Tongue (tissue), 2 donors: ENCODE measurements around the gene B4GALT6. TPM values are rescaled to one million over a fixed set of nuclear protein-coding genes. Genes with fewer than 3 reads are reported as not detected.
A peak's percentile ranks its signal among the peaks of the same experiment; 100 is the strongest.

ENCODE experiments used
- DNase-seq: peaks from one replicate; pipeline ENCODE4 v3.0.0-alpha.2; 2015
- total RNA-seq: library from RNA; depleted of rRNA; stranded (reverse); fragments of >200 nt; gene quantifications from one replicate; pipeline ENCODE4 v1.2.3, GENCODE V29; 2014

B4GALT6 gene
- total RNA-seq, 1 donor from 2014 or later, result 7.2 TPM

DNA sequence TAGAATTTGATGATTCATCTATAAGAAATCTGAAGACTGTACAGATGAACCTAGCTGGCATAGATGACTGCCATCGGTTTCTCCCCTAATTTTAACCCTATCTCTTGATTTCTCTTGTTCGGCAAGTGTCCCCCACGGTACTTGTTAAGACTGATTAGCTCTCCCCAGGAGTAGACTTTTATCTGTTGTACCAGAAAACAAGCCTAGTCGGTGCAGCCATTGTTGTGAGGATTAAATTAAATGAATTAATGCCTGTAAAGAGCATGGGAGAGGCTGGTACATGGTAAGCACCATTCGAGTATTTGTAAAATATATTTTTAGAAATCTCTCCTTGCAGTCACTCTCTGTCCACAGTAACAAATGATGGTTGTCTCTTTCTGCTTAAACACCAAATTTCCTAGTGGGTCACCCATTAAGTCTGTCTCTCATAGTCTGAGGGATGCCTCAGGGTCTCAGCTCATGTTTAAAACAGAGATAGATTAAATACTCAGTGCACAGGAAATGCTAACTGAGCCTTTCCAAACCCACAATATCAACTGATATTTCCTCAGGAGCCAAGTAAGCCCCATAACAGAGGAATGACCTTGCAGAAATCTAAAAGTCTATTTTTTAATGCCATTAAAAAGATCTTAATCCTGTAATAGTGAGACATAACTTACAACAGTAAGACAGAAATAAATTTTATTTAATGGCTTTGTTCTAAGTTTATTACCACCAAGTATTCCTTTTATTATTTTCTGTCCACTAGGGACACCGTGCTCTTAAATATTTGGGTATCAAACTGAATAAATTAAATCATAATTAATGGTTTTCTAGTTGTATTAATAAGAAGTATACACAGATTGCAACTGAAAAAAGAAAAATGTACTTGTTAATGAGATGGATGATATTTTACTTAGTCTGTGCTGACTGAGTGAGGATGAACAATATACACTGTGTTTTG lies 2.9 kb upstream of the B4GALT6 start:
- no peak for DNase-seq

DNA sequence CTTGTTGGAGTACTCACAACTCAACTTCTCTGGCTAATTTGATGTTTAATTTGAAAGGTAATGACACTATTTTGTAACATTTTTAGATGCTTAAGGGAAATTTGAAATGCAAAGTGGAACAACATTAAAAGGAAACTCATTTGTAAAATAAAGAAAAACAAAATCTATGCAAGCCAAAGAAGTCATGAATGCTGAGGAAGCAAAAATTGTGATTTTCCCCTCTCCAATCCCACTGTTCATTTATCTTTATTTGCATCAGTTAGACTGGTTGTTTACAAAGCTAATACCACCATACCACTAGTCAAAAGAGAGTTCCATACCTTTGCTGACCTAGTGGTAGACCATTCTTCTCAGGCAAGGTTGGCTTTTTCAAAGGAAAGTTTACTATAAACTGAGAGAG lies 2.2 kb upstream of the B4GALT6 start:
- no peak for DNase-seq

DNA sequence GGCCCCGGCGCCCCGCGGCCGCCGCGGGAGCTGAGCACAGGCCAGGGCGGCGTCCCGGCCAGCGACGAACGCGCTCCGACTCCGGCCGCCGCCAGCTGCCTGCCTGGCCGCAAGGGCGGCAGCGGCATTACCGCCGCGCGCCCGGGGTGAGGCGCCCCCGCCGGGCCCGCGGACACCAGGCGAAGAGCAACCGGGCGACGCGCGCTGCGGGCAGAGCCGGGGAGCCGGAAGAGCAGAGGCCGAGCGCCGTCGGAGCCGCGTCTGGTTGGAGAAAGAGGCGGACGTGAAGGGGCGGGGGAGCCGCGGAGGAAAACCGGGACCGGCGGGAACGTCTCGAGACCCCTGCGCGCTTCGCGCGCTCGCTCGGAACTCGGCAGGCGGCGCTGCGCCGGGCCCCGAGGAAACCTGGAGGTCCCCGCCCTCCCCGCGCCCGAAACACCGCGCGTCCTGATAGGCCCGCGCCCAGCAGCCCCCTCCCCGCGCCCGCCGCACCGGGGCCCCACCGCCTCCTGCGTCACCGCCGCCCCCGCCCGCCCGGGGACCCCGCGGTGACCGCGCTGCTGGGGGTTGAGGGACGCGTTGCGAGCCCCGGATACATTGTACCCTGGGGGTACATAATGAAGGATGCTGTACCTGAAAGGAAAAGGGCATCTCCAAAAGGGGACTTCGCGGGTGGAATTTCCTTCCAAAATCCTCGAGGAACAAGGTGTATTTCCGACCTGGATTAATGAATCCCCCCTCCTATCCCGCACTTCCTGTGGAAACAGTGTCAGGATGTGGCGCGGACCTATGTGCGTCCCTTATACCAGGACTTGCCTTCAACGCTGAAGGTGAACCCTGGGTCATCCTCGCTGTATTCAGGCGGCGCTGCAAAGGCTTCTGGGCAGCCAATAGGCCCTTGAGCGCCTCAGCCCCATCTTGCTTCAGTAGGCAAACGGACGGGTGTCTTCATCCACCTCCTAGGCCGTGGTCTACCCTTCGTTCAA lies 1.0 kb upstream of the B4GALT6 start:
- DNase-seq, result peak; percentile 89

DNA sequence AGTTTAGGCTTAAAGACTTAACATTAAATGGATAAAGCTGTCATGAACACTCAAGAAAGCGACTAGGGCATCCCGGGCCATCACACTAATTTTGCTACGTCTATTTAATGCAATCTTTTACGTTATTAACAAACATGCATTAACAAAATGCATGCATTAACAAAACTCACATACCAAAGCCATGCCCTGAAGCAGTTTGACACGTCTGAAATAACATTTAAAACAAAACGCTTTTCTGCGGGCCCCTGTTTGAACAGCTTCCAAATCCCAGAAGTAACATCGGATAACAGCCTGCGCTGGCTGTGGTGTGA lies 458 bp downstream of the B4GALT6 start:
- DNase-seq, result peak; percentile 48

DNA sequence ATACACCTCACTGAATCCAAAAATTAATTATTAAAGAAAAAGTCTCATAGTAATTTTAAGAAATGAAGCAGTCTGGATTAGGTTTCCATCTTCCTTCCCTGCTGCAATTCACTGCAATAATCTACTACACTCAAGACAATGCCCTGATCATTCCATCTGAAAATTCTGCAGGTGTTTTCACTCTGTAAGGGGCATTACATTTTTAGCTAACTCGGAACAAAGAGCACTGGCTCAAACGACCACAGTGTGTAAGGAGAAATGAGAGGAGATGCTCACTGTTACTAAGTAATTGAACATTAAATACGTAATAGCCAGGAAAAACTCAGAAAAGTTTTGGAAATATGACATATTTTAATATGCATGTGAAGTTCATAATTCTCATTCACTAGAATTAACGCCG lies 1.3 kb downstream of the B4GALT6 start:
- no peak for DNase-seq

DNA sequence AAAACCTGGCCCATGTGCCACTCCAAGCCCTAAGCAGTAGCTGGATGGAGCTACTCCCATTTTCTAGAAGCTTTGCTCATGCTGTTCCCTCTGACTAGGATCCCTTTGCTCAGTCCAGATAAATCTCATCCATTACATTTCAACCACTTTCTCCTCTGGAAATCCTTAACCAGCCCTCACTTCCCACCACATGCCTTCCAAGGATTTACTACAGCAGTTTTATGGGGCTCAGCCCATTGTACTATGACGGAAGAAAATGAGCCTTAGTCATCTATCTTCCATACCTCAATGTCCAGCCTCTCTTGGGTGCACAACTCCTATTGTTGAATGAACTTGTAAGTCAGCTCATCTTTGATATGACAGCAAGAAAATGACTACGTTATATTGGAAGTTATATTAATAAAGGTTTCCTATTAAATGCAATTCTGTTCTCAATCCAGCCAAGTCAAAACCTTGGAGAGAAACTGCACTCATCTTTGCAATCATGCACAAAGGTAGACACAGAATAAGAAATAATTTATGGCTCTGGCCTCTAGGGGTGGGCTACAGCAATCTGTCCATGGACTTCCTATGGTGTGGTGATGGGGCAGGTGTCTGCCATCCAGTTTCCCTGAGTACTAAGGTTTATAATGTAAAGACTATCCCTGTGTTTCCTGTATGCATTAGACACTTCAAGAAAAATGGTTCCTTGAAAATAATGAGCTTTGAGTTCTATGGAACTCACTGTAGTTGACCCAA lies 3.4 kb downstream of the B4GALT6 start:
- DNase-seq, result no peak

DNA sequence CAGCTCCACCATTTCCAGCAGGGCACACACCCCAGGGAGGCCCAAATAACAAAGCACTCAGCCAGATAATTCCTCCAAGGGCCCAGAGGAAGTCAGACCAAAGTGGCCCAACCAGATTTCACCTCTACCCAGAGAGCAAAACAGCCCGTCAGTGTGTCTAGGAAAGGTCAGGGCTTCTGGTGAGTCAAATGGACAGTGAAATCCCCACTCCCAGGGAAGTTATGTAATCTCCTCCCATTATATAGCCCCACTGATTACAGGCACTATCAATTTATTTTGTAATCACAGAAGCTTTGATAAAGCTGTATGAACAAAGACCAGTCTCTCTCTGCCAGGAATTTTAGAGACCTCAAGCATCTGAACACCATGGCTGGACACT lies 4.0 kb downstream of the B4GALT6 start:
- DNase-seq, result no peak

DNA sequence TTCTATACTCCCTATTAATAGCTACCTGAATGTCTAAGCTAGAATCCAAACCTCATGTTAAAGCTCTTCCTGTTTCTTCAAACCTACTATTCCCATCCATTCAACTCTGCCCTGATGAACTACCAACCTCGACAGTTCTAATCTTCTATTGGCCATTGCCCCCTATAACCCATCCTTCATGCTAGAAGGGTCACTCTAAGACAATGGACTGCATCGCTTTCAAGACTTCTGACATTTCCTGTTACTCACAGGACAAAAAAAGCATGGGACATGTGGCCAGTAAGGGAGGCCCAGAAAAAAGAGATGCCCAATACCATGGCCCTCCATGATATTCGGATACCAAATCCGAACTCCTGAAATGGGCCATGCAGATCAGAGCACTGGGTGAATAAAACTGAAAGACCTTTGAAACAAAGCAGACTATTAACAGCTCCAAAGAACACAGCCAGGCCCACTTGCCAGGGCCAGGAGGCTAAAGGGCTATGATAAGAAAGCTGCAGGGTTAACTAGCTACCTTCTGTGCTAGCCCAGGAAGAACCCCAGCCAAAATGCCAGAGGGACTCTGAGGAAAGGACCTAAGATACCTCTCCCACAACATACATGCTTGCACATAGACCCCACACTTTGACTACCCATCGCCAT lies 4.5 kb downstream of the B4GALT6 start:
- DNase-seq, result no peak

DNA sequence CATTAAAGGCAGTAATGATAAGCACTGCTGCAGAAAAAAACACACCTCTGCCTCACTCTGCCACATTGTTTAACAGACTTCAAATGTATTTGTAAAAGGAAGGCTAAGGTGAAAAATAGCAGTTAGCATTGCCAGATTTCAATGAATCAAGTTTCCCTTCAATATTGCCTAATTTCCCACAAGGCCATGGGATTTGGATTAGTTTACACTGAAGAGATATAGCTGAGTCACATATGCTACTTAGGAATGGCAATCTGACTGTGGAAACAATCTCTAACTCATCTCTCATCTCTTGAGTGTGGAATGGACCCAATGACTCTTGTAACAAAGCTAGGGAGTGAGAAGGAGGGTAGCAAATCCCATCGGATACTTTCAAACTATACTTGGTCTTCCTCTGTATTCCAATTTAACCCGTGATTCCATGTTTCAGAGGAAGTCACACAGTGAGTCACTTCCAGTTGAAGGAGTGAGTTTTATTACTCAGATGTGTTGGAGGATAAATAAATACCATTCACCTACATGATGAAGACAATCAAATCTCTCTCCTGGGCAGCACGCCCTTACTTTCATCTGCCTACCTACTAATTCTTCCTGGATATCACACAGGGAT lies 5.1 kb downstream of the B4GALT6 start:
- no peak for DNase-seq

DNA sequence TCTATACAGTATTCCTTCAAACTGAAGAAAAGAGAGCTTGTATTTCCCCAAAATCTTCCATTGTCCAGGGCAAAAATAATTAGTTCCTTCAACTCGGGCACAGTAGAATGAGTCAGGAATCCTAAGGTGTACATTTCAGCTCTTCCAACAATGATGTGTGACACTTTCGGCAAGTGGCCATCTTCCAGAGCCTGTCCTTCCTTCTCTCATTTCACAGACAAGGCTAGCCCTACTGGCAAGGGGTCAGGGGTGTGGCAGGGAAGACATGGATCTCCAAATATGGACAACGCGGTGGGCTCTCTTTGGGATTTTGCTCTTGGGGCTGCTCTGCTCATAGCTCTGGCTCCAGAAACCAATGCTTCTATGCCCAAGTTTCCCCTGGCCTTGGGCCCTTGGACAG lies 6.0 kb downstream of the B4GALT6 start:
- no peak for DNase-seq

DNA sequence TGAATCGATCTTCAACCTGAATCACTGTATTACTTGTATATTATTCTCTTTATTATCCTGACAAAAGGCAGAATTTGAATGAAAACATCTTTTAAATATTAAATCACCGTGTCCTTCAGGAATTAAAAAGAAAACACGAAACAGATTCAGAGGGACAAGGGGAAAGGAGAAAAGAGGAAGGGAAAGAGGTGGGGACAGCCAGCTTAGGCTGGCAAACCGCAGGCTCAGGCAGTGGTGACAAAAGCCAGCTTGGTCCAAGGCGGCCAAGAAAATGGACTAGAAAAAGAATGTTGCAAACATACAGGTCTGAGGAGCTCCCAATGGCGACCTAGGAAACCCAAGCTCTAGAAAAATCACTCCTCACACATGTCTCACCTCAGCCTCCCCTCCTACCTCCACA lies 6.8 kb downstream of the B4GALT6 start:
- DNase-seq, result no peak

DNA sequence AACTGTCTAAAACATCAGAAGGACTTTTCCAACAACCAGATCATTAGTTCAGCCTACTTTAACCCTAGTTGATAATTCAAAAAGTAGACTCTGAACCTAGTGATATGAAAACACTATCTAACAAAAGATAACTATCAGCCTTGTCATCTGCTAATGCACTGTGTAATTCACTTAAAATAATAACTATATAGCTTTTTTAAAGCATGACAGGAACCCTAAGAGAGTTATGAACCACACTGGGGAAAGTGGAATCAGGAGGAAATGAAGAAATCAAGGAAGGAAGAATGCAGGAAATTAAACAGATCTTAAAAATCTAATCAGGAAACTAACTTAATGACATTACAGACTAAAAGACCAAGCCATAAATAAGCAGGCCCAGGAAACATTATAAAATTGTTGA lies 9.0 kb downstream of the B4GALT6 start:
- DNase-seq, result no peak

DNA sequence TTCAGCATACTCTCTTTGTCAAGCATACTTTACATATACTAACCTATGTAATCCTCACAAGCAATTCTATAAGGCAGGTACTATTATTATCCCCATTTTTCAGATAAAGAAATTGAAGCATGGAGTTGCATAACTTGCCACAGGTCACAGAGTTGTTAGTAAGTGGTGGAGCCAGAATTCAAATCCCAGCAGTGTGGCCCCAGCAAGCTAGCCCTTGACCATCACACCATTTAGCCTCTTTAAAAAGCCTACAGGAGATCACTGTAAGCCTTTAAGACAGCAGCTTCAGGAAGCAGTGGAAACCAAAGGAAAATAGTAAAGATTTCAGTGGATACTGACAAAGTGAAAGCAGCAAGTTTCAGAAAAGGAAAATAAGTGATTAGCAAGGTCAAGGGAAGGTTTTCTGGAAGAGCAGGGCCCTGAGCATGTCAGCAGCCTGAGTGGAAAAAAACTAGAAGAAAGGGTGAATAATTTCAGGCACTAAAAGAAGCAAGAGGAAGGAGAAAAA lies 11.7 kb downstream of the B4GALT6 start:
- DNase-seq, result no peak

DNA sequence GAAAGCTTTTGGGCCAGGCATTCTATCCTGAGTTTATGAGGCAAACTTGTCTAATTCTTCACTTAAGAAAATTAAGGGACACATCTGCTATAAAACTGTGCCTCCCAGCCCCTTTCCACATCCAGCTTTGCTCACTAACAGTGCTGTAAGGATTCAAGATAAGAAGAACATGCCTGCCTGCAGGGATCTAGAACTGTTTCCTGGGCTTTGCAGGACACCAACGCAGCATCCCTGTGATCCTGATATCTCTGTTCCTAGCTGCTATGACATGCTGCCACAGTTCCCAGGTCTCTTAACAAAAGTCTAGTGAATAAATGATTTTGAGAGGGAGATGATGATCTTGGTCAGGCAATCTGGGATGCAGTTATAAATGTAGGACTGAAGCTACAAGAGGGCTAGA lies 12.4 kb downstream of the B4GALT6 start:
- DNase-seq, result no peak

DNA sequence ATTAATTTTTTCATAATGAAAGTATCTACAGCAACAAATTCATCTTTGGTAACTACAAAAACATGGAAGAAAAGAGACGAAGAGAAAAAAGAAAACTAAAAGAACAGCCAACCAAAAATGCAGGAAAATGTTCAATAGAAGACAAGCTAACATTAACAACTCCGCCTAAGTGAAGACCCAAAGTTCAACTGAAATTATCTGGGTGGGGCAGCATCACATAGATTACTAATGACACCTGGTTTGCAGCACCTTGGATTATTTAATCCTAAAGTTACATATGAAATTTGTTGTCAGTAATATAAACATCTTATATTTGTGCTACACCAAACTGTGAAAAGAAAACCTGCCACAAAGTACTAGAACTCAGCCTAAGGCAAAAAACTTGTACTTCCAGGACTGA lies 14.8 kb downstream of the B4GALT6 start:
- DNase-seq, result no peak

DNA sequence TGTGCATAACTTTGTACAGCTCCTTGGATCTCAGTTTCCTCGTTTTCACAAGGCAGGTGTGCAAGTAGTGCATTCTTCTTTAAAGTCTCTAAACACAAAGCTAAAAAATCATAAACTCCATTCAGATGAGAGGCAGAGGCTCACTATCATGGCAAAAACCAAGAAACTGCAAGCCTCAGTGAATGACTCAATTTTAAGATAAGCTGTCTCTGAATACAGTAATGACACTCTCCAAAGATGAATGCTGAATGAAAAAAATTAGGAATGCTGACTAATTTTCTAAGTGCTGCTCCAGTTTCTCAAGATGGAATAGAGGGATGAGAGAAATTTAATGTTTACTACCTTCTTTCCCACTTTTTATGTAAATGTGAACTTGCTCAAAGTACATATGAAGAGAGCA lies 17.2 kb downstream of the B4GALT6 start:
- DNase-seq, result no peak

DNA sequence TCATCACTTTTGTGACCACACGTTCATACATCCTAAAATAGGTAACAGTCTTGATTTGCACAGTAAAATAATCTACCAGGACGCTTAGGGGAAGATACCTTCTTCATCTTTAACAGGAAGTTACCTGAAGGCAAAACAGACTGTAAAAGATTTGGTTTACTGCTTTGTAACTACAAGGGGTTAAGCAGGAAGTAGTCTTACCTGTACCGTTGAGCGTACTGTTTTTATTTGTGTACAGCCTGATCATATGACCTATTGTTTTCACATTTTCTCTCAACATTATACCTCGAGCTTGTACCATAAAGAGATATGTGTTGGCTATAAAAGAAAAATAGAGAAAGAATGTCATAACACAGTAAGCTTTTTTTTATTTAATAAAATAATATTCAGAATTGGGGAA lies 18.3 kb downstream of the B4GALT6 start:
- DNase-seq, result no peak

DNA sequence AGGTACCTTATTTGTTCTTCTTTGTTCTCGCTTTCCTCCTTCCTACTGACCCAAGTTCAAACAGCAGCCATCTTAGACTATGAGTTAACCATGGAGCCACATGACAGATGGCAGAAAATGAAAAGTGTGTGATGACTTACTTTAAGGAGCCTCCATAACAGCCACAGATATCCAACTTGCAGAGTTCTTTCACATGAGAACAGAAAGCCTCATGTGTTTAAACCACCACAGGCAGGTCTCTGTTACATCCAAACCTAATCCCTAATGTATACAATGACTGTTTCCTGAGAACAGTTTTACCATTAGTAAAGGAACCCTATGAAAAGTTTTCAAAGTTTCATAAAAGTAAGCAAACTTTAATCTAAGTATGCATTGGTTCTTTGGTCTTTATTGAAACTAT lies 20.3 kb downstream of the B4GALT6 start:
- no peak for DNase-seq

DNA sequence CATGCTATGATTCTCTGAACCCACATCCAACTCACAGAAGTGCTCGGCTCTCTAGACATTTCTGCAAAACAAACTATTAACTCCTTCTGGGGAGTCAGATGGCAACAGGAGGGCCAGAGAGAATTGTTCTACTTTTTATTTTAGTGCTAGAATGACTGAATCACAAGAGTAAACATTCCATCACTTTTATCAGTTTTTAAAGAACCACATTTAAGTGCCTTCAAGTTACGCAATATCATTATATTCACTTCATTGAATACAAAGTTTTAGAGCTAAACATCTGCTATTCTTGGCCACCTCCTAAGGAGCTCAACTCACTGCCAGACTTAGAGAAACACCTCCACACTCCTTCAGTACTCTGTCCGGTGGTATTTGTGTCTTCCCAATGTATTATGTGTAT lies 22.4 kb downstream of the B4GALT6 start:
- no peak for DNase-seq

DNA sequence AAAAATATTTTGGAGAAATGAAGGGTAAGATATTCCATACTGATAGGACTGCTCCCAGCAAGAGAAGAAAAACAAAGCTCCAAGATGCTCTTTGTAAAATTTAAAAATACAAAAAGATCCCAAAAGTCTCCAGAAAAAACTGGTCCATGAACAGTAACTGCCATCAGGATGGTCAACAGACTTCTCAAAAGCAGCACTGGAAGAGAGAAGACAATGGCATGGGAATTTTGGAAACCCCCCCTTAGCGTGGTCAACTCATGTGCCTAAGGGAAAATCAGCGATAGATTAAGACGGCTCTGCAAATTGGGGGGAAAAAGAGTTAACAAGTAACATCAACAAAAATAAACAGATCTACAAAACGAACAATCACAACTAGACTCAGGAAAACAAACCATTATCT lies 23.6 kb downstream of the B4GALT6 start:
- no peak for DNase-seq

DNA sequence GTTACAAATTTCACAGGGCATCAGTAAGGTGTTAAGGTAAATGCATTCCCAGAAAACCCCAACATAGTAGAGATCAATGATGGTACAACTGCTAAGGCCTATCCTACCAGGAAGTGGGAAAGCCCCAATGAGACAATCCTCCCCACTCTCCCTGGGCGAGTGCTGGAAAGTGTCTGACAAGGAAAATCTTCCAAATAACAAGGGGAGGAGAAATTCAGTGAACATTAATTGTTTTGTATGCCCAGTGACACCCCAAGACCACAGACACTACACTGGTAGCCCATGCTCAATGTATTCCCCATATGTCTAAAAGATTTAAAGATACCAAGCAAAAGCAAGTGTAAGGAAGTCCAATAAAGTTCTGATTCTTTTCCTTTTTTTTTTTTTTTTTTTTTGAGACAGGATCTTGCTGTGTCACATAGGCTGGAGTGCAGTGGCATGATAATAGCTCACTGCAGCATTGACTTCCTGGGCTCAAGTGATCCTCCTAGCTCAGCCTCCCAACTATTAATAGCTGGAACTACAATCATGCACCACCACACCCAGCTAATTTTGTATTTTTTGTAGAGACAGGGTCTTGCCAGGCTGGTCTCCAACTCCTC lies 24.7 kb downstream of the B4GALT6 start:
- DNase-seq, result no peak
